Keratinocyte (primary cell): ENCODE results near the gene GIMAP8. TPM values are rescaled to one million over a fixed set of nuclear protein-coding genes. Genes with fewer than 3 reads are reported as not detected.

Source experiments
- DNase-seq: peaks from one replicate; pipeline ENCODE4 v3.0.0-alpha.2; 2011; ENCODE audit warnings: low read depth, missing footprints, low spot score
- FAIRE-seq: peaks from 2 replicates; lab custom pipeline; 2011; peaks lifted over from hg19 to GRCh38; lab: Jason Lieb, UNC
- H2AFZ ChIP-seq: 2 replicates; pipeline ENCODE4 v1.6.0; 2012; ENCODE audit warnings: low read length, control low read depth, inconsistent platforms; ENCODE audit not compliant: control insufficient read depth
- H3K27ac ChIP-seq: 2 replicates; pipeline ENCODE4 v1.5.1; 2011; ENCODE audit warnings: low read length; ENCODE audit not compliant: control insufficient read depth, insufficient read depth
- H3K27me3 ChIP-seq: 3 replicates; pipeline ENCODE4 v1.6.0; 2011; ENCODE audit warnings: low read length; ENCODE audit not compliant: control insufficient read depth, insufficient read depth; ENCODE audit errors: extremely low read depth
- H3K36me3 ChIP-seq, 2 experiments: 2 replicates in 1 of 2; 3 replicates in 1 of 2; pipeline ENCODE4 v1.5.1; 2011; ENCODE audit warnings: low read length in 2 of 2, mild to moderate bottlenecking in 1 of 2; ENCODE audit not compliant: control insufficient read depth in 2 of 2, insufficient read depth in 2 of 2; ENCODE audit errors: extremely low read depth in 1 of 2
- H3K4me1 ChIP-seq: 3 replicates; pipeline ENCODE4 v1.5.1; 2011; ENCODE audit warnings: low read length; ENCODE audit not compliant: control insufficient read depth, insufficient read depth; ENCODE audit errors: extremely low read depth
- H3K4me2 ChIP-seq: 3 replicates; pipeline ENCODE4 v1.6.0; 2011; ENCODE audit warnings: low read depth, low read length; ENCODE audit not compliant: control insufficient read depth, insufficient read depth; ENCODE audit errors: extremely low read depth
- H3K4me3 ChIP-seq, 3 experiments: fragments of 200-600 bp in 1 of 3; sonication (generic) in 1 of 3; 2 replicates in 2 of 3; 3 replicates in 1 of 3; pipeline ENCODE4 v1.5.1; 2011 to 2016; ENCODE audit warnings: low read length in 3 of 3, mild to moderate bottlenecking in 3 of 3, control low read depth in 2 of 3, inconsistent platforms in 1 of 3, low read depth in 1 of 3, mixed read lengths in 1 of 3, mixed run types in 1 of 3, moderate library complexity in 1 of 3; ENCODE audit not compliant: control insufficient read depth in 2 of 3, insufficient read depth in 2 of 3; ENCODE audit errors: extremely low read depth in 1 of 3
- H3K79me2 ChIP-seq: 2 replicates; pipeline ENCODE4 v1.6.0; 2012; ENCODE audit warnings: low read length; ENCODE audit not compliant: control insufficient read depth, insufficient read depth
- H3K9ac ChIP-seq: 3 replicates; pipeline ENCODE4 v1.6.0; 2011; ENCODE audit warnings: low read length; ENCODE audit not compliant: control insufficient read depth, insufficient read depth; ENCODE audit errors: extremely low read depth
- H3K9me1 ChIP-seq: 3 replicates; pipeline ENCODE4 v1.6.0; 2011; ENCODE audit warnings: low read length; ENCODE audit not compliant: control insufficient read depth, insufficient read depth; ENCODE audit errors: extremely low read depth
- H3K9me3 ChIP-seq: 2 replicates; pipeline ENCODE4 v1.5.1; 2012; ENCODE audit warnings: low read depth, low read length; ENCODE audit not compliant: control insufficient read depth
- H4K20me1 ChIP-seq: 3 replicates; pipeline ENCODE4 v1.6.0; 2011; ENCODE audit warnings: low read length; ENCODE audit not compliant: control insufficient read depth, insufficient read depth; ENCODE audit errors: extremely low read depth
- EZH2 ChIP-seq: IDR thresholded peaks from one replicate; pipeline ENCODE4 v1.6.1; 2012; ENCODE audit warnings: inconsistent platforms, mild to moderate bottlenecking, low read length, moderate library complexity
- dilution Hi-C: fragments of 300-500 bp; cut with MboI; formaldehyde crosslinking; loops from one replicate; pipeline ENCODE4 v1.7.0; 2020; ENCODE audit warnings: low sequenced_read_pairs; ENCODE audit not compliant: extremely low pct_ligation_motif_present
- polyA plus RNA-seq, 5 experiments: library from polyadenylated mRNA; depleted of rRNA in 3 of 5; stranded (reverse) in 3 of 5; stranded (forward) in 1 of 5; unstranded in 1 of 5; fragments of >200 nt; gene quantifications; 1 replicate in 1 of 5; 2 replicates in 3 of 5; 3 replicates in 1 of 5; pipeline versions ENCODE4 v1.2.1 to v1.2.3, GENCODE V29; 2011 to 2012; ENCODE audit warnings: missing spikeins in 2 of 5, low read depth in 1 of 5, low replicate concordance in 1 of 5
- TF ChIP-seq, protein P1 (sequence below), 3 experiments: IDR thresholded peaks in 1 of 3; conservative IDR thresholded peaks in 1 of 3; optimal IDR thresholded peaks in 1 of 3; 2 replicates in 2 of 3; 3 replicates in 1 of 3; pipeline versions ENCODE3 to v1.5.1; 2011; ENCODE audit warnings: low read length in 3 of 3, mild to moderate bottlenecking in 3 of 3, moderate library complexity in 2 of 3, control low read depth in 1 of 3, inconsistent platforms in 1 of 3; ENCODE audit not compliant: insufficient read depth in 2 of 3; ENCODE audit errors: extremely low read depth in 1 of 3

GIMAP8 gene
- polyA plus RNA-seq, 1 donor (not counting 4 experiments of a cell fraction or from before 2014, with no cell fraction given) = 0.26 TPM

GRCh38 chr7:150515248-150516147 is 65.1 kb downstream of the GIMAP8 start:
- Histone ChIP-seq H3K27ac (no peak overlapping the region), H3K79me2 (no peaks in the 10 kb centered on the region), H3K27me3 (no peaks in the 10 kb centered on the region), H4K20me1 (no peaks in the 10 kb centered on the region), H3K4me1 (no peaks in the 10 kb centered on the region), H3K9ac (no peak overlapping the region), H3K4me3 (no peak overlapping the region), H3K36me3 (no peaks in the 10 kb centered on the region), H2AFZ (no peak overlapping the region), H3K9me3 (no peaks in the 10 kb centered on the region), H3K4me2 (no peak overlapping the region), H3K9me1 (no peaks in the 10 kb centered on the region)
- no peak for DNase-seq
- dilution Hi-C loops = no loop called here
- FAIRE-seq = no peak
- no peak for TF ChIP-seq EZH2
- TF ChIP-seq, protein P1, sequence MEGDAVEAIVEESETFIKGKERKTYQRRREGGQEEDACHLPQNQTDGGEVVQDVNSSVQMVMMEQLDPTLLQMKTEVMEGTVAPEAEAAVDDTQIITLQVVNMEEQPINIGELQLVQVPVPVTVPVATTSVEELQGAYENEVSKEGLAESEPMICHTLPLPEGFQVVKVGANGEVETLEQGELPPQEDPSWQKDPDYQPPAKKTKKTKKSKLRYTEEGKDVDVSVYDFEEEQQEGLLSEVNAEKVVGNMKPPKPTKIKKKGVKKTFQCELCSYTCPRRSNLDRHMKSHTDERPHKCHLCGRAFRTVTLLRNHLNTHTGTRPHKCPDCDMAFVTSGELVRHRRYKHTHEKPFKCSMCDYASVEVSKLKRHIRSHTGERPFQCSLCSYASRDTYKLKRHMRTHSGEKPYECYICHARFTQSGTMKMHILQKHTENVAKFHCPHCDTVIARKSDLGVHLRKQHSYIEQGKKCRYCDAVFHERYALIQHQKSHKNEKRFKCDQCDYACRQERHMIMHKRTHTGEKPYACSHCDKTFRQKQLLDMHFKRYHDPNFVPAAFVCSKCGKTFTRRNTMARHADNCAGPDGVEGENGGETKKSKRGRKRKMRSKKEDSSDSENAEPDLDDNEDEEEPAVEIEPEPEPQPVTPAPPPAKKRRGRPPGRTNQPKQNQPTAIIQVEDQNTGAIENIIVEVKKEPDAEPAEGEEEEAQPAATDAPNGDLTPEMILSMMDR (optimal IDR thresholded peaks at IDR 0.05 in 1 of 3, IDR thresholded peaks at IDR 0.05 in 1 of 3, conservative IDR thresholded peaks at IDR 0.05 in 1 of 3; ENCODE audit: extremely low read depth in 1 of 3, insufficient read depth in 2 of 3, low read length in 3 of 3) = no peak

DNA sequence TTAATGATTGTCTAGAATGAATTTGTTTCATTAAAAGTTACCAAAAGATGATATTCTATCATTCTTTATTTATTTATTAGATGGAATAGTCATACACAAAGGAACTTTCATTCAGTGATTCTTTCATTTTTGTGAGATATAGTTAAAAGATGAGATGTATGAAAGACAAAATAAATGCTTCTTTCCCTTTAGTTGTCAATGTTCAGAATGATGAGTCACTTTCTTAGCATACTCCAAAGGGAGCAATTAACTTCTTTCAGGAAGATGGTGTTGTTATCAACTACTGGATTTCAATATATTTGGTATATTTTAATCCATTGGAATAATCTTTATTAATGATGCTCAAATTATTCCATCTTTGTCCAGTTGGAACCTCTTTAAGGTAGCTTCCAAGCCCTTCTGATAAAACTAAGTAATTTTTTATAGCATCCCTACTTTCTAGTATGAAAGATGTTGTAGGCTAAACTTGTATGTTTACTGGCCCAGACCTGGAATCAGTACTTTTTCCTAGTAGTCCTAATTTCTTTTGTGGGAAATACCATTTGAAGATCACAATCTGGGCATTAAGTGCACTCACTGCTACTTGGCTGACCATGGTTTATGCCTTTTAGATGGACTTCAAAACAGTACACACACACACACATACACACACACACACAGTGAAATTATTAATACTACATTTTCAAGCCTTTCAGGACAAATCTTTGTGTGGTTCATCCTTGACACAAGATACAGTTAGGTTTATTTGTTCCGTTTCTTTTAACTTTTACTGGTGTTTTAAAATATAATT is 66.7 kb downstream of the GIMAP8 start:
- TF ChIP-seq, protein P1 (optimal IDR thresholded peaks at IDR 0.05 in 1 of 3, IDR thresholded peaks at IDR 0.05 in 1 of 3, conservative IDR thresholded peaks at IDR 0.05 in 1 of 3; ENCODE audit: extremely low read depth in 1 of 3, insufficient read depth in 2 of 3, low read length in 3 of 3) = no peak
- TF ChIP-seq EZH2 = no peak
- no peak overlapping the region for H3K4me2 ChIP-seq
- H3K9ac ChIP-seq = no peak overlapping the region
- H3K4me3 ChIP-seq = no peak overlapping the region
- H4K20me1 ChIP-seq = no peaks in the 10 kb centered on the region
- FAIRE-seq = no peak
- H3K36me3 ChIP-seq = no peaks in the 10 kb centered on the region
- H3K9me3 ChIP-seq = no peaks in the 10 kb centered on the region
- DNase-seq = no peak
- H2AFZ ChIP-seq = no peak overlapping the region
- dilution Hi-C loops = no loop called here
- no peaks in the 10 kb centered on the region for H3K9me1 ChIP-seq
- no peaks in the 10 kb centered on the region for H3K4me1 ChIP-seq
- no peaks in the 10 kb centered on the region for H3K27me3 ChIP-seq
- no peaks in the 10 kb centered on the region for H3K79me2 ChIP-seq
- H3K27ac ChIP-seq = no peak overlapping the region
